ENCODE results near the gene DAAM1. TPM values are rescaled to one million over a fixed set of nuclear protein-coding genes. Genes with fewer than 3 reads are reported as not detected.

The DAAM1 gene
- polyA plus RNA-seq, 3 donors, result 3.2 to 6.3 (median 4.4) TPM

- no peak overlapping the region for H3K4me3 ChIP-seq (replicated peaks in 1 of 3; ENCODE audit: low read depth in 2 of 3, low read length in 3 of 3)
- WGBS (ENCODE audit: insufficient coverage), result 100% methylated on average over 1 of the region's 2 CpGs
Measured at GRCh38 chr14:59317346-59317745, 128.9 kb downstream of the DAAM1 start.

GRCh38 chr14:59317798-59318505, 129.5 kb downstream of the DAAM1 start:
- H3K27ac ChIP-seq (ENCODE audit: low read depth in 1 of 2, low read length in 2 of 2), result no peak overlapping the region
- H3K9me3 ChIP-seq (replicated peaks in 1 of 2; ENCODE audit: control insufficient read depth in 1 of 2, insufficient read depth in 1 of 2, low read length in 2 of 2), result no peaks in the 10 kb centered on the region
- intact Hi-C loops (cut with micrococcal nuclease), result no loop called here
- Mint-ChIP-seq H3K27ac (no peak overlapping the region), H3K4me3 (no peak overlapping the region), H3K27me3 (ENCODE audit: low read depth in 3 of 3) (no peaks in the 10 kb centered on the region), H3K4me1 (peaks cover 43% of the 10 kb centered on the region), H3K9me3 (no peaks in the 10 kb centered on the region), H3K36me3 (no peaks in the 10 kb centered on the region)
- H3K4me1 ChIP-seq (ENCODE audit: control insufficient read depth in 1 of 2, insufficient read depth in 2 of 2, low read length in 2 of 2), result peaks cover 30 to 42% of the 10 kb centered on the region in 2 donors
- H3K9ac ChIP-seq (ENCODE audit: insufficient read depth, low read length, poor library complexity, severe bottlenecking), result no peak overlapping the region
- WGBS (ENCODE audit: insufficient coverage), result 100% methylated on average over 4 of the region's 5 CpGs
- no peaks in the 10 kb centered on the region for H3K79me2 ChIP-seq (ENCODE audit: insufficient read depth, low read length)
- H3K4me3 ChIP-seq (replicated peaks in 1 of 3; ENCODE audit: low read depth in 2 of 3, low read length in 3 of 3), result no peak overlapping the region
- no peaks in the 10 kb centered on the region for H3K27me3 ChIP-seq (ENCODE audit: control insufficient read depth in 2 of 2, insufficient read depth in 2 of 2, low read length in 2 of 2)
- no peak for DNase-seq
- no peak overlapping the region for H2AFZ ChIP-seq (ENCODE audit: insufficient read depth, low read depth, low read length, poor library complexity, severe bottlenecking)
- no peak overlapping the region for H3K4me2 ChIP-seq (replicated peaks; ENCODE audit: extremely low read depth, low read length, poor library complexity, severe bottlenecking)
- TF ChIP-seq CTCF (IDR thresholded peaks at IDR 0.05), result no peak
- H4K20me1 ChIP-seq (ENCODE audit: insufficient read depth, low read length), result no peaks in the 10 kb centered on the region
- no peaks in the 10 kb centered on the region for H3K36me3 ChIP-seq (replicated peaks in 1 of 2; ENCODE audit: control insufficient read depth in 1 of 2, insufficient read depth in 2 of 2, low read length in 2 of 2)

More at GRCh38 chr14:59317346-59317745, 128.9 kb downstream of the DAAM1 start:
- Histone ChIP-seq H3K9me3 (replicated peaks in 1 of 2; ENCODE audit: control insufficient read depth in 1 of 2, insufficient read depth in 1 of 2, low read length in 2 of 2) (no peaks in the 10 kb centered on the region), H4K20me1 (ENCODE audit: insufficient read depth, low read length) (no peaks in the 10 kb centered on the region), H3K36me3 (replicated peaks in 1 of 2; ENCODE audit: control insufficient read depth in 1 of 2, insufficient read depth in 2 of 2, low read length in 2 of 2) (no peaks in the 10 kb centered on the region), H3K27ac (ENCODE audit: low read depth in 1 of 2, low read length in 2 of 2) (no peak overlapping the region), H3K4me1 (ENCODE audit: control insufficient read depth in 1 of 2, insufficient read depth in 2 of 2, low read length in 2 of 2) (peaks cover 30 to 42% of the 10 kb centered on the region in 2 donors), H3K9ac (ENCODE audit: insufficient read depth, low read length, poor library complexity, severe bottlenecking) (no peak overlapping the region), H3K4me2 (replicated peaks; ENCODE audit: extremely low read depth, low read length, poor library complexity, severe bottlenecking) (no peak overlapping the region), H3K27me3 (ENCODE audit: control insufficient read depth in 2 of 2, insufficient read depth in 2 of 2, low read length in 2 of 2) (no peaks in the 10 kb centered on the region), H2AFZ (ENCODE audit: insufficient read depth, low read depth, low read length, poor library complexity, severe bottlenecking) (no peak overlapping the region), H3K79me2 (ENCODE audit: insufficient read depth, low read length) (no peaks in the 10 kb centered on the region)
- Mint-ChIP-seq H3K27me3 (ENCODE audit: low read depth in 3 of 3) (no peaks in the 10 kb centered on the region), H3K36me3 (no peaks in the 10 kb centered on the region), H3K4me3 (no peak overlapping the region), H3K4me1 (peaks cover 43% of the 10 kb centered on the region), H3K27ac (no peak overlapping the region), H3K9me3 (no peaks in the 10 kb centered on the region)
- intact Hi-C loops (cut with micrococcal nuclease), result no loop called here
- no peak for DNase-seq
- TF ChIP-seq CTCF (IDR thresholded peaks at IDR 0.05), result no peak
